Measurements from ENCODE around the gene COIL. TPM values are rescaled to one million over a fixed set of nuclear protein-coding genes. Genes with fewer than 3 reads are reported as not detected.

The COIL gene
- total and polyA plus RNA-seq, 2 donors (not counting 3 experiments of a cell fraction or from before 2014, with no cell fraction given): 4.2 to 20.6 TPM

DNA sequence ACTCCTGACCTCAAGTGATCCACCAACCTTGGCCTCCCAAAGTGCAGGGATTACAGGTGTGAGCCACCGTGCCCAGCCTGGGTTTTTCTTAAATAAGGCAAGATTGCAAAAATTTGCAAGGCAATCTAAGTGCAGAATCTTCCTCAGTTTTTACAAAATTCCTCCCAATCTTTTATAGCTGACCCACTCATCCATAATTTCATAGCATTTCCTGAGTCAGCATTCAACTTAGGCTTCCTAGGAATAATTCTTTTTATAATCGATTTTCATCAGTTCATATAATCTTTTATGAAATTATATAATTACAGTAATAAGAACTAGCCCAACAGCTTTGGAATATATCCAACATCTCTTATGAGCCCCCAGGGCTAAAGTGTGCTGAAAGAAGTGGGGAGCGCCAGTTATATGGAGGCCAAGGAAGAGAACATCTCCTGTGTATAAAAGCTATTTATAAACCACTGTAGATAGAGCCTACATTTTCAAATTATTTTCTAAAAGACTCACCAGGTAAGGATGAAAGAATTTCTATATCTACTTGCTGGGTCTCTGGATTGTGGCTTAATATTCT, 14.8 kb downstream of the COIL start:
- no peak for DNase-seq (ENCODE audit: low read depth, low spot score)
- intact Hi-C loops (cut with micrococcal nuclease): no loop called here
- CTCF ChIA-PET: interaction anchor here (1.3 to 8.1 kb wide), 2 partner anchors 51 to 125 kb away, joined by 3 to 148 read pairs; no protein-coding TSS in a partner anchor

GRCh38 chr17:56943505-56944125, 17.2 kb downstream of the COIL start:
- no peak overlapping the region for H3K9ac ChIP-seq (replicated peaks; ENCODE audit: extremely low read depth, insufficient read depth, low read length)
- ChIA-PET CTCF (interaction anchor here (8.1 kb wide), 1 partner anchor 123 kb away, joined by 148 read pairs; no protein-coding TSS in a partner anchor), POLR2A (no interaction called here)
- intact Hi-C loops (cut with micrococcal nuclease): no loop called here
- H3K9me1 ChIP-seq (replicated peaks; ENCODE audit: control insufficient read depth, extremely low read depth, insufficient read depth, low read length): no peaks in the 10 kb centered on the region
- FAIRE-seq: no peak
- H4K20me1 ChIP-seq (replicated peaks; ENCODE audit: control insufficient read depth, extremely low read depth, insufficient read depth, low read length): no peaks in the 10 kb centered on the region
- H3K36me3 ChIP-seq (ENCODE audit: control insufficient read depth in 2 of 2, extremely low read depth in 1 of 2, insufficient read depth in 2 of 2, low read length in 2 of 2): peaks cover 6 to 16% of the 10 kb centered on the region in 2 experiments
- H3K4me3 ChIP-seq (replicated peaks in 1 of 3; ENCODE audit: insufficient read depth in 1 of 3, low read depth in 1 of 3, low read length in 3 of 3): no peak overlapping the region
- dilution Hi-C loops (cut with MboI; ENCODE audit: extremely low pct_ligation_motif_present, low sequenced_read_pairs): no loop called here
- peaks cover 4% of the 10 kb centered on the region for H3K4me1 ChIP-seq (ENCODE audit: control insufficient read depth, extremely low read depth, insufficient read depth, low read length)
- H3K27me3 ChIP-seq (ENCODE audit: control insufficient read depth in 2 of 2, insufficient read depth in 2 of 2, low read length in 2 of 2): no peaks in the 10 kb centered on the region
- TF ChIP-seq JUN (IDR thresholded peaks at IDR 0.05; ENCODE audit: borderline replicate concordance, insufficient read depth, insufficient read length, low read depth): no peak
- TF ChIP-seq, protein P1, sequence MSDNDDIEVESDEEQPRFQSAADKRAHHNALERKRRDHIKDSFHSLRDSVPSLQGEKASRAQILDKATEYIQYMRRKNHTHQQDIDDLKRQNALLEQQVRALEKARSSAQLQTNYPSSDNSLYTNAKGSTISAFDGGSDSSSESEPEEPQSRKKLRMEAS (IDR thresholded peaks at IDR 0.05; ENCODE audit: insufficient read depth, insufficient read length): no peak
- no peak for TF ChIP-seq FOS (IDR thresholded peaks at IDR 0.05; ENCODE audit: borderline replicate concordance, insufficient read depth, low read length)
- TF ChIP-seq, protein P2, sequence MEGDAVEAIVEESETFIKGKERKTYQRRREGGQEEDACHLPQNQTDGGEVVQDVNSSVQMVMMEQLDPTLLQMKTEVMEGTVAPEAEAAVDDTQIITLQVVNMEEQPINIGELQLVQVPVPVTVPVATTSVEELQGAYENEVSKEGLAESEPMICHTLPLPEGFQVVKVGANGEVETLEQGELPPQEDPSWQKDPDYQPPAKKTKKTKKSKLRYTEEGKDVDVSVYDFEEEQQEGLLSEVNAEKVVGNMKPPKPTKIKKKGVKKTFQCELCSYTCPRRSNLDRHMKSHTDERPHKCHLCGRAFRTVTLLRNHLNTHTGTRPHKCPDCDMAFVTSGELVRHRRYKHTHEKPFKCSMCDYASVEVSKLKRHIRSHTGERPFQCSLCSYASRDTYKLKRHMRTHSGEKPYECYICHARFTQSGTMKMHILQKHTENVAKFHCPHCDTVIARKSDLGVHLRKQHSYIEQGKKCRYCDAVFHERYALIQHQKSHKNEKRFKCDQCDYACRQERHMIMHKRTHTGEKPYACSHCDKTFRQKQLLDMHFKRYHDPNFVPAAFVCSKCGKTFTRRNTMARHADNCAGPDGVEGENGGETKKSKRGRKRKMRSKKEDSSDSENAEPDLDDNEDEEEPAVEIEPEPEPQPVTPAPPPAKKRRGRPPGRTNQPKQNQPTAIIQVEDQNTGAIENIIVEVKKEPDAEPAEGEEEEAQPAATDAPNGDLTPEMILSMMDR (IDR thresholded peaks at IDR 0.05; ENCODE audit: extremely low read depth in 1 of 2, insufficient read depth in 1 of 2, low read depth in 1 of 2, low read length in 2 of 2): no peak
- no peak for TF ChIP-seq GATA2 (IDR thresholded peaks at IDR 0.05; ENCODE audit: insufficient read depth, insufficient read length, low read depth, low read length)
- no peak for TF ChIP-seq POLR2A (IDR thresholded peaks at IDR 0.05; ENCODE audit: low read depth, low read length)
- no peaks in the 10 kb centered on the region for H3K9me3 ChIP-seq (replicated peaks; ENCODE audit: control insufficient read depth, insufficient read depth, low read length)
- H2AFZ ChIP-seq (ENCODE audit: low read depth, low read length): no peak overlapping the region
- no peak overlapping the region for H3K27ac ChIP-seq (ENCODE audit: insufficient read depth, low read depth, low read length)
- no peak for DNase-seq (ENCODE audit: low read depth, low spot score)
- no peaks in the 10 kb centered on the region for H3K79me2 ChIP-seq (ENCODE audit: control insufficient read depth, insufficient read depth, low read length)
- no TSS peak for BruUV-seq (replicated peaks)
- no peak overlapping the region for H3K4me2 ChIP-seq (ENCODE audit: insufficient read depth, low read length)

More for the DNA sequence above, 14.8 kb downstream of the COIL start:
- H3K4me3 ChIP-seq (replicated peaks in 1 of 3; ENCODE audit: insufficient read depth in 1 of 3, low read depth in 1 of 3, low read length in 3 of 3): no peak overlapping the region
- no peak for TF ChIP-seq JUN (IDR thresholded peaks at IDR 0.05; ENCODE audit: borderline replicate concordance, insufficient read depth, insufficient read length, low read depth)
- TF ChIP-seq, protein P1 (IDR thresholded peaks at IDR 0.05; ENCODE audit: insufficient read depth, insufficient read length): no peak
- no peak for TF ChIP-seq MYC (IDR thresholded peaks at IDR 0.05; ENCODE audit: low read depth, low read length)
- no peak for TF ChIP-seq POLR2AphosphoS5 (IDR thresholded peaks at IDR 0.05; ENCODE audit: insufficient read depth, low read depth, low read length)
- no peak for TF ChIP-seq POLR2A (IDR thresholded peaks at IDR 0.05; ENCODE audit: low read depth, low read length)
- no peak for TF ChIP-seq FOS (IDR thresholded peaks at IDR 0.05; ENCODE audit: borderline replicate concordance, insufficient read depth, low read length)
- no peaks in the 10 kb centered on the region for H3K9me3 ChIP-seq (replicated peaks; ENCODE audit: control insufficient read depth, insufficient read depth, low read length)
- no peaks in the 10 kb centered on the region for H3K27me3 ChIP-seq (ENCODE audit: control insufficient read depth in 2 of 2, insufficient read depth in 2 of 2, low read length in 2 of 2)
- dilution Hi-C loops (cut with MboI; ENCODE audit: extremely low pct_ligation_motif_present, low sequenced_read_pairs): no loop called here
- no peak overlapping the region for H3K27ac ChIP-seq (ENCODE audit: insufficient read depth, low read depth, low read length)
- H2AFZ ChIP-seq (ENCODE audit: low read depth, low read length): no peak overlapping the region
- FAIRE-seq: no peak
- no TSS peak for BruUV-seq (replicated peaks)
- H3K9me1 ChIP-seq (replicated peaks; ENCODE audit: control insufficient read depth, extremely low read depth, insufficient read depth, low read length): no peaks in the 10 kb centered on the region
- peaks cover 8 to 16% of the 10 kb centered on the region in 2 experiments for H3K36me3 ChIP-seq (ENCODE audit: control insufficient read depth in 2 of 2, extremely low read depth in 1 of 2, insufficient read depth in 2 of 2, low read length in 2 of 2)
- POLR2A ChIA-PET: interaction anchor here (1.0 kb wide), 1 partner anchor 32 kb away, joined by 3 read pairs; the partner anchor contains the start of gene TRIM25
- H4K20me1 ChIP-seq (replicated peaks; ENCODE audit: control insufficient read depth, extremely low read depth, insufficient read depth, low read length): no peaks in the 10 kb centered on the region
- peaks cover 6% of the 10 kb centered on the region for H3K4me1 ChIP-seq (ENCODE audit: control insufficient read depth, extremely low read depth, insufficient read depth, low read length)
- H3K4me2 ChIP-seq (ENCODE audit: insufficient read depth, low read length): no peak overlapping the region
- peaks cover 2% of the 10 kb centered on the region for H3K79me2 ChIP-seq (ENCODE audit: control insufficient read depth, insufficient read depth, low read length)
- no peak overlapping the region for H3K9ac ChIP-seq (replicated peaks; ENCODE audit: extremely low read depth, insufficient read depth, low read length)
